ENCODE results near the gene SNPH.

SNPH gene

DNA sequence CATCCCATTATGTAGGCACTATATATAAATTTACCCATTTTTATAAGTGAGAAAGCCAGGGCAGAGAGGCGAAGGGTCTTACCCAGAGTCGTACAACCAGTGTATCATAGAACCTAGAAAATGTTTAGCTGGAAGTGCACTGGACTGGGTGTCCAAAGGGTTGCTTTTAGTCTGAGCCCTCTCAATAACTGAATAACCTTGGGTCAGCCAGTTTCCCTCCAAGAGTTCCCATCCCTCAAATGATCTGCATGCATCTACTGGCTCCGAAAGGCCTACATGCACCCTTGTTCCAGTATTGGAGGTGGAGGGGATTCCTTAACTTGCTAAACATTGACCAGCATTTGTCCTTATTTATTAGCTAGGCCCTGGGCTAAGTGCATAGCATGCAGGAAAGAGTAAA, 3.8 kb downstream of the SNPH start:
- Histone ChIP-seq H3K27ac (replicated peaks) (no peak overlapping the region), H3K27me3 (ENCODE audit: insufficient read depth, poor library complexity, severe bottlenecking) (peaks cover 23% of the 10 kb centered on the region), H3K4me3 (replicated peaks; ENCODE audit: insufficient read depth, low read length) (no peak overlapping the region)
- no peak for DNase-seq (ENCODE audit: low read depth in 1 of 2, low spot score in 1 of 2)
- TF ChIP-seq, protein P1, sequence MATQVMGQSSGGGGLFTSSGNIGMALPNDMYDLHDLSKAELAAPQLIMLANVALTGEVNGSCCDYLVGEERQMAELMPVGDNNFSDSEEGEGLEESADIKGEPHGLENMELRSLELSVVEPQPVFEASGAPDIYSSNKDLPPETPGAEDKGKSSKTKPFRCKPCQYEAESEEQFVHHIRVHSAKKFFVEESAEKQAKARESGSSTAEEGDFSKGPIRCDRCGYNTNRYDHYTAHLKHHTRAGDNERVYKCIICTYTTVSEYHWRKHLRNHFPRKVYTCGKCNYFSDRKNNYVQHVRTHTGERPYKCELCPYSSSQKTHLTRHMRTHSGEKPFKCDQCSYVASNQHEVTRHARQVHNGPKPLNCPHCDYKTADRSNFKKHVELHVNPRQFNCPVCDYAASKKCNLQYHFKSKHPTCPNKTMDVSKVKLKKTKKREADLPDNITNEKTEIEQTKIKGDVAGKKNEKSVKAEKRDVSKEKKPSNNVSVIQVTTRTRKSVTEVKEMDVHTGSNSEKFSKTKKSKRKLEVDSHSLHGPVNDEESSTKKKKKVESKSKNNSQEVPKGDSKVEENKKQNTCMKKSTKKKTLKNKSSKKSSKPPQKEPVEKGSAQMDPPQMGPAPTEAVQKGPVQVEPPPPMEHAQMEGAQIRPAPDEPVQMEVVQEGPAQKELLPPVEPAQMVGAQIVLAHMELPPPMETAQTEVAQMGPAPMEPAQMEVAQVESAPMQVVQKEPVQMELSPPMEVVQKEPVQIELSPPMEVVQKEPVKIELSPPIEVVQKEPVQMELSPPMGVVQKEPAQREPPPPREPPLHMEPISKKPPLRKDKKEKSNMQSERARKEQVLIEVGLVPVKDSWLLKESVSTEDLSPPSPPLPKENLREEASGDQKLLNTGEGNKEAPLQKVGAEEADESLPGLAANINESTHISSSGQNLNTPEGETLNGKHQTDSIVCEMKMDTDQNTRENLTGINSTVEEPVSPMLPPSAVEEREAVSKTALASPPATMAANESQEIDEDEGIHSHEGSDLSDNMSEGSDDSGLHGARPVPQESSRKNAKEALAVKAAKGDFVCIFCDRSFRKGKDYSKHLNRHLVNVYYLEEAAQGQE (IDR thresholded peaks at IDR 0.05; ENCODE audit: insufficient replicate concordance, low read depth): no peak
- TF ChIP-seq SPI1 (IDR thresholded peaks at IDR 0.05; ENCODE audit: borderline replicate concordance, low read depth): no peak
- no peak for TF ChIP-seq POLR2AphosphoS5 (IDR thresholded peaks at IDR 0.05; ENCODE audit: low read depth)
- TF ChIP-seq, protein P2, sequence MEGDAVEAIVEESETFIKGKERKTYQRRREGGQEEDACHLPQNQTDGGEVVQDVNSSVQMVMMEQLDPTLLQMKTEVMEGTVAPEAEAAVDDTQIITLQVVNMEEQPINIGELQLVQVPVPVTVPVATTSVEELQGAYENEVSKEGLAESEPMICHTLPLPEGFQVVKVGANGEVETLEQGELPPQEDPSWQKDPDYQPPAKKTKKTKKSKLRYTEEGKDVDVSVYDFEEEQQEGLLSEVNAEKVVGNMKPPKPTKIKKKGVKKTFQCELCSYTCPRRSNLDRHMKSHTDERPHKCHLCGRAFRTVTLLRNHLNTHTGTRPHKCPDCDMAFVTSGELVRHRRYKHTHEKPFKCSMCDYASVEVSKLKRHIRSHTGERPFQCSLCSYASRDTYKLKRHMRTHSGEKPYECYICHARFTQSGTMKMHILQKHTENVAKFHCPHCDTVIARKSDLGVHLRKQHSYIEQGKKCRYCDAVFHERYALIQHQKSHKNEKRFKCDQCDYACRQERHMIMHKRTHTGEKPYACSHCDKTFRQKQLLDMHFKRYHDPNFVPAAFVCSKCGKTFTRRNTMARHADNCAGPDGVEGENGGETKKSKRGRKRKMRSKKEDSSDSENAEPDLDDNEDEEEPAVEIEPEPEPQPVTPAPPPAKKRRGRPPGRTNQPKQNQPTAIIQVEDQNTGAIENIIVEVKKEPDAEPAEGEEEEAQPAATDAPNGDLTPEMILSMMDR (IDR thresholded peaks at IDR 0.05; ENCODE audit: insufficient read depth, low read length): no peak
- TF ChIP-seq GABPA (IDR thresholded peaks at IDR 0.05; ENCODE audit: low read depth): no peak

DNA sequence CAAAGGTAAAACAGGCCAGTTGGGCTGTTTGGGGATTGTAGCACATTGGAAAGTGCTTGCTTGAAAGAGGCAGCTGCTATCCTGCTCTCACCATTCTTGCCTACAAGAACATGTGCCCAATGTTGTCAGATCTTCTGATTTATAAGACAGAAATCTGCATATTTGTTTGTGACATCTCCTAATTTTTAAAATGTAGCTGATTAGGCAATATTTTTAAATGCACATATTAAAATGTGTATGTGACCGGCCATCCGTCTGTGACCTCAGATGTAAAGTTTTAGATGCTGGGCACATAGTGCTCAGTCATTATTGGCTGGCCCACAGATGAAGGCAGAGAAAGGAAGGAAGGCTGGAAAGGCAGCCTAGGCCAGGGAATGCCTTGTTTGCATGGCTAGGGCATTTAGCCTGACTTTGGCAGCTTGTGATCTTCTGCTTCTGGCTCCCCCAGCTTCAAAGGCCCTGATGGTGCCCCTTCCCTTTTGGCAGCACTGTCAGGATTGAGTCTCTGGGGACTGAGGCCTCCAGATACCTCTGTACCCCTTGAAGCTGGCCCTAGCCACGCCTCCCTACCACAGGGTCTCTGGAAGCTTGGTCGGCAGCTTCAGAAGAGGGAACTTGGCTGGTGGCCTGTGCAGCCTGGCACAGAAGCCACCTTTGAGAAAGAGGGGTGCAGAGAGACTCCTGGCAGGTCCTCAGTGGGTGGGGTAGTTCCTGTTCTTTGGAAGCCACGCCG, 6.4 kb downstream of the SNPH start:
- H3K27ac ChIP-seq (replicated peaks): no peak overlapping the region
- H3K27me3 ChIP-seq (ENCODE audit: insufficient read depth, poor library complexity, severe bottlenecking): peaks cover 3% of the 10 kb centered on the region
- H3K4me3 ChIP-seq (replicated peaks; ENCODE audit: insufficient read depth, low read length): no peak overlapping the region
- peak in 1 of 2 experiments; percentile 71 for DNase-seq (ENCODE audit: low read depth in 1 of 2, low spot score in 1 of 2)
- TF ChIP-seq, protein P1 (IDR thresholded peaks at IDR 0.05; ENCODE audit: insufficient replicate concordance, low read depth): no peak
- peak; percentile 19; the same call in 1 of the 2 replicates for TF ChIP-seq SPI1 (IDR thresholded peaks at IDR 0.05; ENCODE audit: borderline replicate concordance, low read depth)

DNA sequence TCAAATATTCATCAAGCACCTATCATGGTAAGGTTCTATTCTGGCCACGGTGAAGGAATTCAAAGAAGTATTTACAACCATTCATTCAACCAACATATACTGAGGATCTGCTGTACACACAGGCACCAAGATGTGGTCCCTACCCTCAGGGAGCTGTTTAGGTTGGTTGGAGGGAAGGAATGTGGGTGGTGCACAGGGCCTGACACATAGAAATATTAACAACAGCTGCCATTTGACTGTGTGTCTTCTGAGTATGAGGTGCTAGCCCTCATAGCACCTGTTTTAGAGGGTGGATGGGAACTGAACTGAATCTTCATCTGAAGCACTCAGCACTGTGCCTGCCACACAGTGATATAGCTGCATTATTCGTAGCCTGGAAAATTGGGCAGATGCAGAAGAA, 7.3 kb downstream of the SNPH start:
- no peak for DNase-seq (ENCODE audit: low read depth in 1 of 2, low spot score in 1 of 2)
- TF ChIP-seq, protein P2 (IDR thresholded peaks at IDR 0.05; ENCODE audit: insufficient read depth, low read length): no peak
- TF ChIP-seq POLR2AphosphoS5 (IDR thresholded peaks at IDR 0.05; ENCODE audit: low read depth) (no peak), GABPA (IDR thresholded peaks at IDR 0.05; ENCODE audit: low read depth) (no peak), SPI1 (IDR thresholded peaks at IDR 0.05; ENCODE audit: borderline replicate concordance, low read depth) (no peak)
- TF ChIP-seq, protein P1 (IDR thresholded peaks at IDR 0.05; ENCODE audit: insufficient replicate concordance, low read depth): no peak
- Histone ChIP-seq H3K27me3 (ENCODE audit: insufficient read depth, poor library complexity, severe bottlenecking) (no peaks in the 10 kb centered on the region), H3K4me3 (replicated peaks; ENCODE audit: insufficient read depth, low read length) (no peak overlapping the region), H3K27ac (replicated peaks) (no peak overlapping the region)

Data from HL-60 (cell line).